Ovary (tissue), 9 donors: ENCODE measurements around the gene ATP13A1. TPM values are rescaled to one million over a fixed set of nuclear protein-coding genes. Genes with fewer than 3 reads are reported as not detected.
"Not testable (repeated sequence)": the region's sequence is repeated elsewhere in the genome, so short reads cannot be mapped to it uniquely, and the experiment has no call there.

Experiments used
- DNase-seq, 5 donors: peaks; one replicate each; pipeline ENCODE4 v3.0.0-alpha.2; 2019 to 2020
- H3K27ac ChIP-seq, 2 donors: fragments of 200-600 bp; one replicate each; pipeline versions ENCODE4 v1.5.1 to v1.8.0; 2019 to 2022
- H3K27me3 ChIP-seq: fragments of 200-600 bp; one replicate; pipeline ENCODE4 v1.8.0; 2022
- H3K36me3 ChIP-seq: fragments of 200-600 bp; sonication (generic); one replicate; pipeline ENCODE4 v1.5.1; 2019
- H3K4me1 ChIP-seq: one replicate; pipeline ENCODE4 v1.8.1; 2013; ENCODE audit warnings: mild to moderate bottlenecking, moderate library complexity; ENCODE audit not compliant: insufficient read depth
- H3K4me3 ChIP-seq: fragments of 200-600 bp; sonication (generic); one replicate; pipeline ENCODE4 v1.5.1; 2017
- H3K9me3 ChIP-seq, 2 donors: fragments of 200-600 bp in 1 of 2; sonication (generic) in 1 of 2; one replicate each; pipeline versions ENCODE4 v1.5.1 to v1.8.1; 2013 to 2019; ENCODE audit warnings: mild to moderate bottlenecking in 1 of 2, moderate library complexity in 1 of 2
- CTCF ChIP-seq, 3 donors: fragments of 450-650 bp in 2 of 3; fragments of 200-600 bp in 1 of 3; IDR thresholded peaks; one replicate each; pipeline versions ENCODE4 v1.5.1 to v1.8.0; 2016 to 2022; ENCODE audit warnings: antibody characterized with exemption in 3 of 3, mild to moderate bottlenecking in 1 of 3
- EP300 ChIP-seq: sonication (generic); formaldehyde crosslinking; IDR thresholded peaks from one replicate; pipeline ENCODE4 v1.6.1; 2017; ENCODE audit warnings: antibody characterized with exemption
- POLR2A ChIP-seq: fragments of 450-650 bp; IDR thresholded peaks from one replicate; pipeline ENCODE4 v1.6.1; 2017; ENCODE audit warnings: antibody characterized with exemption, mild to moderate bottlenecking, moderate library complexity
- WGBS, 3 donors: extraction: QIAGEN DNeasy Blood & Tissue Kit in 1 of 3; methylation state at CpG; one replicate each; pipeline versions ENCODE4 v1.1.5 to v1.1.7; 2013 to 2017; 5-methylcytosine and 5-hydroxymethylcytosine counted together
- intact Hi-C, 4 donors: fragments of 100-400 bp; cut with DNase I; formaldehyde crosslinking; loops; one replicate each; pipeline versions ENCODE4 v1.11.0 to v1.15.1; 2022 to 2023
- polyA plus RNA-seq, 2 donors: library from polyadenylated mRNA; stranded (reverse); fragments of 200-250 nt in 1 of 2; fragments of 350-450 nt in 1 of 2; fragmentation: Illumina TruSeq in 1 of 2; extraction: RNeasy Lipid Tissue Mini Kit (QIAGEN cat#74804) in 1 of 2; gene quantifications; one replicate each; pipeline ENCODE4 v1.2.3, GENCODE V29; 2013 to 2014
- total RNA-seq, 7 donors: library from RNA; depleted of rRNA in 2 of 7; stranded (reverse); fragments of >200 nt in 2 of 7; fragmentation: NEBNext Ultra II Directional in 3 of 7; extraction: Animal tissue kit (Norgen Biotek cat#: 25700) in 3 of 7; gene quantifications; one replicate each; pipeline versions ENCODE4 v1.1.0 to v1.2.4, GENCODE V29; 2016 to 2023
- donor health status: DM: no; HTN: no; CAD: no; lungs with moderate emphysema.
- donor health status: DM: no; HTN: no; CAD: no.
- donor health status: Bipolar disorder and iron deficiency.
- donor health status: DM: yes; HTN: yes; CAD: no.
- donor health status: DM: no; HTN: no; CAD: no.
- donor health status: DM: yes; HTN: yes; CAD: no.

ATP13A1 gene
- total and polyA plus RNA-seq, 9 donors, result 24.9 to 407 (median 58.0) TPM

- Histone ChIP-seq H3K27ac (no peak overlapping the region), H3K27me3 (no peaks in the 10 kb centered on the region), H3K4me1 (no peaks in the 10 kb centered on the region), H3K4me3 (no peak overlapping the region), H3K36me3 (no peaks in the 10 kb centered on the region), H3K9me3 (no peaks in the 10 kb centered on the region)
- WGBS, 3 donors, result 86 to 92% (median 87%) methylated on average over 10 of the region's 10 CpGs
- DNase-seq, result no peak
- TF ChIP-seq POLR2A (no peak), CTCF (IDR thresholded peaks at IDR 0.05) (no peak), EP300 (no peak)
- intact Hi-C loops, result no loop called here
These were observed 28.2 kb upstream of the ATP13A1 start for GRCh38 chr19:19691683-19692082.

GRCh38 chr19:19689023-19689422, 25.5 kb upstream of the ATP13A1 start:
- H3K9me3 ChIP-seq, H3K27me3 ChIP-seq, intact Hi-C loops, DNase-seq, H3K27ac ChIP-seq, H3K4me1 ChIP-seq, H3K36me3 ChIP-seq, H3K4me3 ChIP-seq: not testable (repeated sequence)
- 97 to 98% (median 97%) methylated on average over 10 of the region's 10 CpGs for WGBS, 3 donors

GRCh38 chr19:19687090-19687489, 23.6 kb upstream of the ATP13A1 start:
- H3K4me1 ChIP-seq, result no peaks in the 10 kb centered on the region
- 93 to 96% (median 95%) methylated on average over 3 of the region's 3 CpGs for WGBS, 3 donors
- no peaks in the 10 kb centered on the region for H3K9me3 ChIP-seq
- H3K36me3 ChIP-seq, result no peaks in the 10 kb centered on the region
- H3K27ac ChIP-seq, result no peak overlapping the region
- no peak overlapping the region for H3K4me3 ChIP-seq
- TF ChIP-seq POLR2A, result no peak
- no peak for TF ChIP-seq CTCF (IDR thresholded peaks at IDR 0.05)
- no peak for TF ChIP-seq EP300
- DNase-seq, result no peak
- H3K27me3 ChIP-seq, result no peaks in the 10 kb centered on the region
- intact Hi-C loops, result no loop called here

- no peaks in the 10 kb centered on the region for H3K36me3 ChIP-seq
- DNase-seq, result no peak
- H3K27ac ChIP-seq, result no peak overlapping the region
- WGBS, 3 donors, result 96 to 97% (median 97%) methylated on average over 6 of the region's 6 CpGs
- intact Hi-C loops, result no loop called here
- no peaks in the 10 kb centered on the region for H3K4me1 ChIP-seq
- H3K4me3 ChIP-seq, result no peak overlapping the region
- TF ChIP-seq POLR2A, result no peak
- H3K9me3 ChIP-seq, result no peaks in the 10 kb centered on the region
- H3K27me3 ChIP-seq, result no peaks in the 10 kb centered on the region
These were observed 23.1 kb upstream of the ATP13A1 start for GRCh38 chr19:19686580-19686979.

GRCh38 chr19:19686119-19686518, 22.6 kb upstream of the ATP13A1 start:
- H3K27ac ChIP-seq, H3K36me3 ChIP-seq, DNase-seq, H3K4me3 ChIP-seq, intact Hi-C loops, H3K4me1 ChIP-seq, H3K27me3 ChIP-seq, H3K9me3 ChIP-seq: not testable (repeated sequence)
- 97 to 99% (median 98%) methylated on average over 15 of the region's 15 CpGs for WGBS, 3 donors

GRCh38 chr19:19679176-19680073, 15.9 kb upstream of the ATP13A1 start:
- H3K9me3 ChIP-seq, result no peaks in the 10 kb centered on the region
- intact Hi-C loops, result no loop called here

More at GRCh38 chr19:19679176-19680073, 15.9 kb upstream of the ATP13A1 start:
- no peak overlapping the region for H3K4me3 ChIP-seq
- no peaks in the 10 kb centered on the region for H3K4me1 ChIP-seq
- no peaks in the 10 kb centered on the region for H3K36me3 ChIP-seq
- no peak for TF ChIP-seq EP300
- no peak for TF ChIP-seq CTCF (IDR thresholded peaks at IDR 0.05)
- no peak for TF ChIP-seq POLR2A
- 97 to 98% (median 98%) methylated on average over 20 of the region's 20 CpGs for WGBS, 3 donors
- no peak overlapping the region for H3K27ac ChIP-seq
- no peak for DNase-seq
- no peaks in the 10 kb centered on the region for H3K27me3 ChIP-seq
